IMR-90 (cell line): ENCODE measurements around the gene HEPACAM. TPM values are rescaled to one million over a fixed set of nuclear protein-coding genes. Genes with fewer than 3 reads are reported as not detected.

Source experiments
- ATAC-seq: fragments of 200-7000 bp; cut with Tn5 transposase; 2 replicates; pipeline ENCODE4 v1.9.1; 2020; ENCODE audit warnings: low read depth, mild to moderate bottlenecking, moderate library complexity
- BruUV-seq: library from RNA; stranded (reverse); fragments of 400-500 nt; replicated peaks from 2 replicates; lab custom pipeline; 2021; lab: Mats Ljungman, UMichigan
- CTCF ChIA-PET: fragments of 300-600 bp; formaldehyde crosslinking; extraction: SDS; loops from one replicate; lab custom pipeline; 2021; ENCODE audit warnings: antibody characterized with exemption; lab: Yijun Ruan, JAX
- POLR2A ChIA-PET: fragments of 300-600 bp; sonication (Branson Sonifier 250); formaldehyde crosslinking; loops from one replicate; lab custom pipeline; 2022; ENCODE audit warnings: antibody characterized with exemption; ENCODE audit not compliant: unreplicated experiment; lab: Charles Lee
- DNase-seq: peaks from one replicate; pipeline ENCODE4 v3.0.0; 2013
- H2AFZ ChIP-seq: replicated peaks from 2 replicates; pipeline ENCODE3; 2013; ENCODE audit warnings: low read length, mild to moderate bottlenecking; ENCODE audit not compliant: poor library complexity
- H2AK5ac ChIP-seq: 2 replicates; pipeline ENCODE4 v1.6.1; 2013; ENCODE audit warnings: low read depth, low read length, inconsistent platforms
- H2AK9ac ChIP-seq: replicated peaks from 2 replicates; pipeline ENCODE3; 2013; ENCODE audit warnings: mild to moderate bottlenecking, low read depth, low read length, moderate library complexity; ENCODE audit not compliant: poor library complexity
- H2BK120ac ChIP-seq: 2 replicates; pipeline ENCODE4 v1.6.1; 2013; ENCODE audit warnings: low read depth, low read length, inconsistent platforms
- H2BK15ac ChIP-seq: 3 replicates; pipeline ENCODE4 v1.6.1; 2013; ENCODE audit warnings: low read depth, low read length, inconsistent platforms
- H2BK20ac ChIP-seq: 2 replicates; pipeline ENCODE4 v1.6.1; 2013; ENCODE audit warnings: low read depth, mild to moderate bottlenecking, inconsistent platforms, low read length, moderate library complexity
- H2BK5ac ChIP-seq: 2 replicates; pipeline ENCODE4 v1.6.1; 2013; ENCODE audit warnings: mild to moderate bottlenecking, low read depth, low read length, inconsistent platforms; ENCODE audit not compliant: poor library complexity, severe bottlenecking
- H3K14ac ChIP-seq: replicated peaks from 2 replicates; pipeline ENCODE4 v1.6.1; 2013; ENCODE audit warnings: low read depth, low read length, inconsistent platforms
- H3K18ac ChIP-seq: 2 replicates; pipeline ENCODE4 v1.6.1; 2013; ENCODE audit warnings: low read depth, low read length, control low read depth
- H3K23ac ChIP-seq: 2 replicates; pipeline ENCODE4 v1.6.1; 2013; ENCODE audit warnings: low read depth, low read length, inconsistent platforms
- H3K27ac ChIP-seq: 2 replicates; pipeline ENCODE4 v1.5.1; 2013; ENCODE audit warnings: mild to moderate bottlenecking, control low read depth, low read length; ENCODE audit not compliant: insufficient read depth
- H3K27me3 ChIP-seq: 2 replicates; pipeline ENCODE4 v1.6.1; 2013; ENCODE audit warnings: low read length; ENCODE audit not compliant: control insufficient read depth, insufficient read depth
- H3K36me3 ChIP-seq: 2 replicates; pipeline ENCODE4 v1.6.1; 2013; ENCODE audit warnings: low read length, mixed read lengths; ENCODE audit not compliant: control insufficient read depth, insufficient read depth
- H3K4ac ChIP-seq: 2 replicates; pipeline ENCODE4 v1.6.1; 2013; ENCODE audit warnings: low read depth, low read length, inconsistent platforms
- H3K4me1 ChIP-seq: 2 replicates; pipeline ENCODE4 v1.6.1; 2013; ENCODE audit warnings: low read length, mixed read lengths; ENCODE audit not compliant: control insufficient read depth, insufficient read depth
- H3K4me2 ChIP-seq: 2 replicates; pipeline ENCODE4 v1.6.1; 2013; ENCODE audit warnings: low read depth, mild to moderate bottlenecking, control low read depth, low read length, moderate library complexity
- H3K4me3 ChIP-seq: 2 replicates; pipeline ENCODE4 v1.5.1; 2013; ENCODE audit warnings: low read depth, mild to moderate bottlenecking, control low read depth, low read length, moderate library complexity; ENCODE audit not compliant: insufficient read depth
- H3K56ac ChIP-seq: 2 replicates; pipeline ENCODE4 v1.6.1; 2013; ENCODE audit warnings: low read length, inconsistent platforms; ENCODE audit not compliant: insufficient read depth; ENCODE audit errors: extremely low read depth
- H3K79me1 ChIP-seq, 2 experiments: 2 replicates each; pipeline ENCODE4 v1.6.1; 2013; ENCODE audit warnings: low read length in 2 of 2, inconsistent platforms in 1 of 2, low read depth in 1 of 2
- H3K9ac ChIP-seq: 2 replicates; pipeline ENCODE4 v1.6.1; 2013; ENCODE audit warnings: low read depth, low read length, control low read depth
- H3K9me1 ChIP-seq: 2 replicates; pipeline ENCODE4 v1.6.1; 2013; ENCODE audit warnings: low read length, inconsistent platforms; ENCODE audit not compliant: insufficient read depth
- H3K9me3 ChIP-seq: 2 replicates; pipeline ENCODE4 v1.6.1; 2013; ENCODE audit warnings: low read length; ENCODE audit not compliant: control insufficient read depth, insufficient read depth
- H4K20me1 ChIP-seq: 2 replicates; pipeline ENCODE4 v1.6.1; 2013; ENCODE audit warnings: low read length, inconsistent platforms; ENCODE audit not compliant: insufficient read depth
- H4K5ac ChIP-seq: 2 replicates; pipeline ENCODE4 v1.6.1; 2013; ENCODE audit warnings: mild to moderate bottlenecking, low read depth, low read length, control low read depth
- H4K8ac ChIP-seq, 2 experiments: 2 replicates each; pipeline ENCODE4 v1.6.1; 2013; ENCODE audit warnings: low read depth in 2 of 2, low read length in 2 of 2, control low read depth in 1 of 2, inconsistent platforms in 1 of 2
- H4K91ac ChIP-seq: 2 replicates; pipeline ENCODE4 v1.6.1; 2013; ENCODE audit warnings: low read depth, low read length, inconsistent platforms; ENCODE audit not compliant: insufficient read depth
- CEBPB ChIP-seq: IDR thresholded peaks from 2 replicates; pipeline ENCODE4 v1.6.1; 2012; ENCODE audit warnings: low read depth, low read length, improper control_type of control experiment
- CHD1 ChIP-seq: IDR thresholded peaks from 2 replicates; pipeline ENCODE4 v1.6.1; 2012; ENCODE audit warnings: low read depth, low read length, improper control_type of control experiment
- CTCF ChIP-seq: conservative IDR thresholded peaks from 2 replicates; pipeline ENCODE4 v1.5.1; 2012; ENCODE audit warnings: mild to moderate bottlenecking, low read depth, low read length, improper control_type of control experiment
- ELK1 ChIP-seq: fragments of 150-350 bp; IDR thresholded peaks from 2 replicates; pipeline ENCODE4 v1.6.1; 2016; ENCODE audit warnings: low read depth, mild to moderate bottlenecking, low read length, moderate library complexity, borderline replicate concordance
- MXI1 ChIP-seq: IDR thresholded peaks from 2 replicates; pipeline ENCODE4 v1.6.1; 2012; ENCODE audit warnings: low read depth, mild to moderate bottlenecking, low read length, moderate library complexity, borderline replicate concordance
- NFE2L2 ChIP-seq: fragments of 150-350 bp; IDR thresholded peaks from 2 replicates; pipeline ENCODE4 v1.6.1; 2016; ENCODE audit warnings: low read depth, mild to moderate bottlenecking, low read length
- POLR2A ChIP-seq: IDR thresholded peaks from 2 replicates; pipeline ENCODE4 v1.6.1; 2012; ENCODE audit warnings: mild to moderate bottlenecking, low read depth, low read length
- RAD21 ChIP-seq: IDR thresholded peaks from 2 replicates; pipeline ENCODE4 v1.6.1; 2012; ENCODE audit warnings: low read length, improper control_type of control experiment
- RCOR1 ChIP-seq: IDR thresholded peaks from 2 replicates; pipeline ENCODE4 v1.6.1; 2012; ENCODE audit warnings: mild to moderate bottlenecking, low read length, improper control_type of control experiment; ENCODE audit not compliant: insufficient replicate concordance
- RFX5 ChIP-seq: IDR thresholded peaks from 2 replicates; pipeline ENCODE4 v1.8.0; 2012; ENCODE audit warnings: low read depth, mild to moderate bottlenecking, low read length, moderate library complexity
- SMC3 ChIP-seq: fragments of 150-350 bp; IDR thresholded peaks from 2 replicates; pipeline ENCODE4 v1.6.1; 2016; ENCODE audit warnings: low read depth, mild to moderate bottlenecking, antibody characterized with exemption, low read length, moderate library complexity
- USF2 ChIP-seq: fragments of 150-350 bp; IDR thresholded peaks from 2 replicates; pipeline ENCODE4 v1.6.1; 2017; ENCODE audit warnings: mild to moderate bottlenecking, antibody characterized with exemption, low read length, low read depth
- WGBS, 2 experiments: methylation state at CpG; one replicate each; pipeline versions ENCODE4 v1.1.5 to v1.1.7; 2013; ENCODE audit warnings: missing lambda C conversion rate in 2 of 2; ENCODE audit not compliant: insufficient read length in 1 of 2; ENCODE audit errors: extremely low coverage in 2 of 2; 5-methylcytosine and 5-hydroxymethylcytosine counted together
- dilution Hi-C: fragments of 300-500 bp; cut with HindIII; formaldehyde crosslinking; loops from one replicate; pipeline ENCODE4 v1.14.3; 2018; ENCODE audit warnings: low sequenced_read_pairs; ENCODE audit not compliant: unreplicated experiment
- in situ Hi-C: fragments of 300-500 bp; cut with MboI; formaldehyde crosslinking; loops from 3 replicates; pipeline ENCODE4 v1.14.3; 2019; ENCODE audit warnings: low sequenced_read_pairs, inconsistent platforms, mixed read lengths
- intact Hi-C: fragments of 100-400 bp; cut with micrococcal nuclease; formaldehyde crosslinking; loops from 2 replicates; pipeline ENCODE4 v1.10.0; 2022
- polyA plus RNA-seq, 3 experiments: library from polyadenylated mRNA; depleted of rRNA; stranded (reverse); fragments of >200 nt; gene quantifications; 2 replicates each; pipeline ENCODE4 v1.2.3, GENCODE V29; 2012; ENCODE audit warnings: low replicate concordance in 1 of 3
- total RNA-seq: library from RNA; depleted of rRNA; stranded (reverse); fragments of >200 nt; gene quantifications from 2 replicates; pipeline ENCODE4 v1.2.3, GENCODE V29; 2012

HEPACAM gene
- total and polyA plus RNA-seq, 2 of the 4 experiments (the other 2 are of a cell fraction): 0.09 to 0.18 TPM

GRCh38 chr11:124890151-124890550 lies 45.7 kb downstream of the HEPACAM start (continued):
- no peak for TF ChIP-seq ELK1

- Histone ChIP-seq H3K9ac (no peak overlapping the region), H3K27ac (no peak overlapping the region), H3K9me1 (no peaks in the 10 kb centered on the region), H2BK120ac (no peak overlapping the region), H3K79me1 (no peaks in the 10 kb centered on the region), H4K91ac (no peak overlapping the region), H3K23ac (no peak overlapping the region), H3K27me3 (no peaks in the 10 kb centered on the region), H3K4me3 (no peak overlapping the region), H3K56ac (no peak overlapping the region), H2BK5ac (no peak overlapping the region), H3K9me3 (no peaks in the 10 kb centered on the region), H4K8ac (no peak overlapping the region), H3K18ac (no peak overlapping the region), H2BK20ac (no peak overlapping the region), H3K4me1 (no peaks in the 10 kb centered on the region; the same call in 1 of the 2 replicates), H2AK9ac (no peak overlapping the region), H4K5ac (no peak overlapping the region), H4K20me1 (no peaks in the 10 kb centered on the region), H2AFZ (no peak overlapping the region), H2BK15ac (no peak overlapping the region), H2AK5ac (no peak overlapping the region), H3K36me3 (no peaks in the 10 kb centered on the region), H3K4me2 (no peak overlapping the region), H3K14ac (no peak overlapping the region), H3K4ac (no peak overlapping the region; the same call in 1 of the 2 replicates)
- no TSS peak for BruUV-seq
- WGBS, 2 experiments: no CpG with 5 or more reads among the region's 2 CpGs
- intact Hi-C loops: no loop called here
- ChIA-PET POLR2A (no interaction called here), CTCF (interaction anchor here (1.1 to 1.2 kb wide), 2 partner anchors 13 to 31 kb away, joined by 3 to 4 read pairs; no protein-coding TSS in a partner anchor)
- in situ Hi-C loops: no loop called here
- dilution Hi-C loops: no loop called here
- no peak for DNase-seq
- no peak for ATAC-seq
- no peak for TF ChIP-seq NFE2L2
- no peak for TF ChIP-seq SMC3
- TF ChIP-seq POLR2A: no peak
- TF ChIP-seq USF2: no peak
- no peak for TF ChIP-seq RCOR1
- TF ChIP-seq RFX5: no peak
- no peak for TF ChIP-seq CTCF
- no peak for TF ChIP-seq RAD21
- TF ChIP-seq MXI1: no peak
- TF ChIP-seq CHD1: no peak
- TF ChIP-seq CEBPB: no peak
Measured at GRCh38 chr11:124889191-124890091, 46.4 kb downstream of the HEPACAM start.
